Testis (tissue), 2 donors: Measurements from ENCODE around the gene GPT2.

Experiments used
- POLR2A ChIP-seq: fragments of 450-650 bp; IDR thresholded peaks from one replicate; pipeline ENCODE4 v1.6.1; 2017; ENCODE audit warnings: antibody characterized with exemption, mild to moderate bottlenecking, moderate library complexity
- TF ChIP-seq, protein P1 (sequence below), 3 experiments: fragments of 450-650 bp in 2 of 3; fragments of 200-600 bp in 1 of 3; sonication (generic) in 1 of 3; IDR thresholded peaks; one replicate each; pipeline ENCODE4 v1.5.1; 2016 to 2019; ENCODE audit warnings: antibody characterized with exemption in 3 of 3, mild to moderate bottlenecking in 2 of 3, moderate library complexity in 1 of 3

DNA sequence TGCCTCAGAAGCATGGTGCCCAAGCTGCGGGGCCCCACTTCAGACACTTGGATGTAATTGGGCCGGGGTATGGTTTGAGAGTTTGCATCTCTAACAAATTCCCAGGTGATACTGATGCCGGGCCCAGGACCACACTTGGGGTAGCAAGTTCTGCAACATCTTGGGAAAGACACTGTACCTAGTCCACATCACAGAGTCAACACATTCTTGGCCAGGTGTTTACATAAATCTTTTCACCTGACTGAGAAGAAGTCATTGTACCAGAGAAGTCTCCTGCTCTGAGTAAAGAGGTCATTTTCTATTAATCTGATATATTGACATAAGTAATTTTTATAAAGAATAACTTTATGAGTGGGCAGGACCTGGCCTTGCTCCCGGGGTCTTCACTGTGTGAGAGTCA, 27.5 kb downstream of the GPT2 start:
- TF ChIP-seq, protein P1, sequence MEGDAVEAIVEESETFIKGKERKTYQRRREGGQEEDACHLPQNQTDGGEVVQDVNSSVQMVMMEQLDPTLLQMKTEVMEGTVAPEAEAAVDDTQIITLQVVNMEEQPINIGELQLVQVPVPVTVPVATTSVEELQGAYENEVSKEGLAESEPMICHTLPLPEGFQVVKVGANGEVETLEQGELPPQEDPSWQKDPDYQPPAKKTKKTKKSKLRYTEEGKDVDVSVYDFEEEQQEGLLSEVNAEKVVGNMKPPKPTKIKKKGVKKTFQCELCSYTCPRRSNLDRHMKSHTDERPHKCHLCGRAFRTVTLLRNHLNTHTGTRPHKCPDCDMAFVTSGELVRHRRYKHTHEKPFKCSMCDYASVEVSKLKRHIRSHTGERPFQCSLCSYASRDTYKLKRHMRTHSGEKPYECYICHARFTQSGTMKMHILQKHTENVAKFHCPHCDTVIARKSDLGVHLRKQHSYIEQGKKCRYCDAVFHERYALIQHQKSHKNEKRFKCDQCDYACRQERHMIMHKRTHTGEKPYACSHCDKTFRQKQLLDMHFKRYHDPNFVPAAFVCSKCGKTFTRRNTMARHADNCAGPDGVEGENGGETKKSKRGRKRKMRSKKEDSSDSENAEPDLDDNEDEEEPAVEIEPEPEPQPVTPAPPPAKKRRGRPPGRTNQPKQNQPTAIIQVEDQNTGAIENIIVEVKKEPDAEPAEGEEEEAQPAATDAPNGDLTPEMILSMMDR (IDR thresholded peaks at IDR 0.05) = no peak
- no peak for TF ChIP-seq POLR2A
